ENCODE data around the gene PPP2R3B.
"Not testable (repeated sequence)": the region's sequence is repeated elsewhere in the genome, so short reads cannot be mapped to it uniquely, and the experiment has no call there.

PPP2R3B gene

DNA sequence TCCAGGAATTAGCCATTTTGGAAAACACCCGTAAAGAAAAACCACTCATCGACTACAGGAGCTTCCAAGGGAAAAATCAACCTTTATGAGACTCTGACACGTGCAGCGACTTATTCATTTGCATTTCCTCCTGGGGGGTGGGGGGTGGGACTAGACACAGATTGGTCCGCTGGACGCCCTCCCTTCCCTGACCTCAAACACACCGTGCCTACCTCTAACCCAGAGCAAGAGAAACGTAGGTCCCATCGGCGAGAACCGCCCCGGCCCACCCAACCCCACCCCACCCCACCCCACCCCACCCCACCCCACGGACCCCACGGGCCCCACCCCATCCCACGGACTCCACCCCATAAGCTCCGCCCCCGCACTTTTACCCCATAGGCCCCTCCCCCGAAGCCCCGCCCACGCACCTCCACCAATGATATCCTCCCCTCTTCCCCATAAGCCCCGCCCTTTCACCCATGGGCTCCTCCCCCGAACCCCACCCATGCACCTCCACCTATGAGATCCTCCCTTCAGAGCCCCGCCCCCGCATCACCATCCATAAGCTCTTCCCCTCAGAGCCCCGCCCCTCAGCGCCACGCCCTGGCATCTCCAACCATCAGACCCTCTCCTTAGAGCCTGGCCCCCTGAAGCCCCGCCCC is 69.2 kb downstream of the PPP2R3B start:
- no peak for DNase-seq

DNA sequence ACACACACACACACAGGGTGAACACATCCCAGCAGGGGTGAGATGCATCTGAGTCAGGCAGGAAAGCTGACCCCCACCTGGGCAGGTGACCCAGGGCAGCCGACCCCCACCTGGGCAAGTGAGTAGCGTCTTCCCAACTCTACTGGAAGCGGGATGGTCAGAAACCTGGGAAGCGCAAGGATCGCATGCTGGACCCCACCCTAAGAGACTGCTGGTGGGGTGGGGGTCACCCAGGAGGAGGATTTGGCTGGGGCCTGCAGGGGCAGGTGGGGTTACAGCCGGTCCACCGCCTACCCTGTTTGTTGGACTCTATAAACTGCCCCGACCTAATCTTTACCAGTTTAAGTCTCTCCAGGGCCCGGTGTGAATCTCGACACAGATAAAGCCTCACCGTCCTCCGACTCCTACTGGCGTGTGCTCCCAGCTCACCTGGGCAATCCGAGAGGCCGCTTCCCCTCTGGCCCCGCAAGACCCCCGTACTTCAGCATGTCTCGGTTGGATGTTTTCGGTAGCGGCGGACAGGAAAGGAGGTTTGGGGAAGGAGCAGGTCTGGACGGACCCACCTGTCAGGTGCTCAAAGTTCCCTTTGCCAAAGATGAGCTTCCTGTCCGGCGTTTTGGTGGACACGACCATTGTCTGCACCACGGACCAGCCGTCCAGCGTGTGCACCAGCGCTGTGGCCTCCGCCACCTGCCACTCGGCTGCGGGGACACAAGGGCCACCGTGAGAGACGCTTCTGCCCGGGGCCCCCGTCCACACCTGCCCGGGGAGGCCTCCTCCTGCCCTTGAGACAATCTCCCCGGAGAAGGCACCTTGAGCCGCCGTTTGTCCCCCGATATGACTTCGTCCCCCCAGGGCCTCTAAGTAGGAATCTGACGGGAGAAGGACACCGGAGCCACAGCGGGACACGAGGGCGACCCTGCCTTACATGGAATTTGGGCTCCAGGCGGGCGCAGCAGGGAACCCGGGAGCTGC is 70.1 kb downstream of the PPP2R3B start:
- DNase-seq, result no peak

DNA sequence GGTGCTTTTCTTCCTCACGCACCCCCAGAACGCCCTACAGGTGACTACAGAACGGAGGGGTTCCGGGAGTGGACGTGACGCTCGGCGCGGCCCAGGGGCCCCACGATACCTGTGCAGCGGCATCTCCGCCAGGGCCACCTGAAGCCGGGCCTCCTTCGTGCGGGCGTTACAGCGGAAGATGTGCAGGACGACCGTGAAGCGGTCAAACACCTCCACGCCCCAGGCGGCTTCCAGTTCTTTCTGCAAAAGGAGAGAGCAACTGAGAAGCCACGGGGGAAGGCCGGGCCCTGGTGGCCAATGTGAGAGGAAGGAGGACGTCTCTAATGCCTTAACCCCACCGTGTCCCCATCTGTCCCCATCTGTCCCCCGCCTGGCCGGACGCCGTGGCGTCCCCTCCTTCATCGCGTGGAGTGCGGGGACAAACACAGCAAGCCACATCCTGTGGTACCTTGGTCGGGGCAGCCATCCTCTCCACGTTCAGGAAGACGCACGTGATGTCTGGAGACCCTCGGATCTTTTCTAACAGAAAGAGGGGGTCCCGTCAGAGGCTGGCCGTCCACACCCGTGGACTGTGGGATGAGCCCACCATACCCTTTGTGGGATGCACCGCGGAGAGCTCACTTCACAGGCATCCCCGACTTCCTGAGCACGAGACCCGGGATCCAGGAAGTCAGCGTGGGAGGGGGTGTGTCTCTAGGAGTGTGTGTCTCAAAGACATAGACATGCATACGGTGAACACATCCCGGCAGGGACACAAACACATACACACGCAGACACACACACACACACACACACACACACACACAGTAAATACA is 71.7 kb downstream of the PPP2R3B start:
- no peak for DNase-seq

DNA sequence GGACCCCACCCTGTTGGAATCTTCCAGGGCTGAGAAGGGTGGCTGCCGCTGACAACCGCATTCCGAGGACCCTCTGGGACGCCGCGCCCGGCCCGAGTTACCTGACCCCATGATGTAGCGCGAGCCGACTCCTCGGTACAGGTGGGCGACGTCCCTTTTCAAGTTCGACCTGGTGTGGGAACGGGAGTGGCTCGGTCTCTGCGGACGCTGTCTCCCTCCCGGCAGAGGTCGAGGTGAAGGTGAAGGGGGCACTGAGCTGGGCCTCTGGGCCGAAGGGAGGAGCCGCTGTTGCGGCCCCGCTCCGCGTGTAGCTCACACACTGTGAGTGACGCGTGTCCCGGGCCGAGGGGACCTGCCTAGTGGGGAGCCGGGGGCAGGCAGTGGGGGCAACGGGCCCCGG is 72.7 kb downstream of the PPP2R3B start:
- no peak for DNase-seq

DNA sequence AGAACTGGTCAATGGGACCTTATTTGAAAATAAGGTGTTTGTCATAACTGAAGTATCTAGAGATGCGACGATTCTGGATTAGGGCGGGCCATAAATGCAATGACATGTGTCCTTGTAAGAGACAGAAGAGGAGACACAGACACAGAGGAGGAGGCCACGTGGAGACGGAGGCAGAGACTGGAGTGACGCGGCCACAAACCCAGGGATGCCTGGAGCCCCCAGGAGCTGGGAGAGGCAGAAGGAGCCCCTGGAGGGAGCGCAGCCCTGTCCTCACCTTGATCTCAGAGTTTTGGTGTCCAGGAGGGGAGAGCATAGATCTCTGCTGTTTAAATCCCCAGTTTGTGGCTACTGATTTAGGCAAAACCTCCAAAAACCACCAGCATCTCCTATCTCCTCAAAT is 73.2 kb downstream of the PPP2R3B start:
- DNase-seq, result no peak

DNA sequence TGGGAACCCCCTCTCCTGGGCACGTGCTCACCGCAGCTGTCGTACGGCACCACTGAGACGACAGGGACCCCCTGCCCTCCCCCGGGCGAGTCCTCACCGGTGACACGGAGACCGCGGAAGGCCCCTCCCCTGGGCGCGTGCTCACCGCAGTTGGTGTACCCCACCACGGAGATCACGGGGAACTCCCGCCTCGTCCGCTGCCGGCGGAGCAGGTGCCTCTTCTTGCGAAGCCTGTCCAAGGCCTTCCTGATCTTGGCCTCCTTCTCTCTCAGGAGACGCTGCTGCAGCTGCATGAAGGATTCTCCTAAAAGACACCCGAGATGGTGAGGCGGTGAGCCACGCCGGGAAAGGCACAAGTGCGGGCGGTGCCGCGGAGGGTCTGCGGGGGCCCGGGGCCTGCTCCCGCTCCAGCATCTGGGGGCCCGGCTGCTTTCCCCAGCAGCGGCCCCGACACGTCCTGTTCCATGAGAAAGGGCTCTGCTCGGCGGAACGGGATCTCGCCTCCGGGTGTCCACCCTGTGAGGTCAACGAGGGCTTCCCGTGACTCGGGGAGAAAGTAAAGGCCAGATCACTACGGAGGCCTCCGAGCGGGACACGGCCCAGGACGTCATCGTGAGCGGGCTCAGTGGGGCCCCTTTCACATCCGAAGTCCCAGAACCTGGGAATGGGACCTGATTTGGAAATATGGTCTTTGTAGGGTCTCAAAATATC is 73.9 kb downstream of the PPP2R3B start:
- DNase-seq, result no peak

DNA sequence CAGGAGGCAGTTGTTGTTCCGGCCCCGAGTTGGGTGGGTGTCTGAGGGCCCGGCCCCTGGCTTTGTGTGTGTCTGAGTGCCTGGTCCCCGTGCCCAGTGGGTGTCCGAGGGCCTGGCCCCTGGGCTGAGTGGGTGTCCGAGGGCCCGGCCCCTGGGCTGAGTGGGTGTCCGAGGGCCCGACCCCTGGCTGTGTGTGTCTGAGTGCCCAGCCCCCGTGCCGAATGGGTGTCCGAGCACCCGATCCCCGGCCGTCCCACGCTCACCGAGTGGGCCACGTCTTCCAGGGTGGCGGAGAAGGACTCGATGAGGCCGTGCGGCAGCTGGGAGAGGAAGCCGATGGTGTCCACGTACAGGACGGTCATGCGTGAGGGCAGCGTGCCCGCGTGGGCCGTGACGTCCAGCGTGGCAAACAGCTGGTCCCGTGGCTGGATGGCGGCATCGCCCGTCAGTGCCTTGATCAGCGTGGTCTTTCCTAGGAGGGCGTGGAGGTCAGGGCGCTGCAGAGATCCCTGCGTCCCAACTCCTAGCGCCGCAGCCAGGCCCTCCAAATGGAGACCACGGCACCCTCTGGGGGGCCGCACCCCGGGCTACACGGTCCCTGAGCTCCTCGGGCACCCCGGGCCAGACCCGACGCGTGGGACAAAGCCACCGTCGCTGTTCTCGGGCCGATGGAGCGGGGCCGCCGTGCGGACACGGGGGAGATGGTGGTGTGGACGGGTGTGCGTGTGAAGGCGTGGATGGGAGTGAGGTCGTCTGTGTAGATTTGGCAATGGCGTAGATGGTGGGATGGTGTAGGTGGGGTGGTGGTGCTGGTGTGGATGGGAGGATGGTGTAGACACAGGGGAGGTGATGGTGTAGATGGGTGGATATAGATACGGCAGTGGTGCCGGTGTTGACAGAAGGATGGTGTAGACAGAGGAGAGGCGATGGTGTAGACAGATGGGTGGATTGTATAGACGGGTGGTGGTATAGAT is 75.3 kb downstream of the PPP2R3B start:
- no peak for DNase-seq

DNA sequence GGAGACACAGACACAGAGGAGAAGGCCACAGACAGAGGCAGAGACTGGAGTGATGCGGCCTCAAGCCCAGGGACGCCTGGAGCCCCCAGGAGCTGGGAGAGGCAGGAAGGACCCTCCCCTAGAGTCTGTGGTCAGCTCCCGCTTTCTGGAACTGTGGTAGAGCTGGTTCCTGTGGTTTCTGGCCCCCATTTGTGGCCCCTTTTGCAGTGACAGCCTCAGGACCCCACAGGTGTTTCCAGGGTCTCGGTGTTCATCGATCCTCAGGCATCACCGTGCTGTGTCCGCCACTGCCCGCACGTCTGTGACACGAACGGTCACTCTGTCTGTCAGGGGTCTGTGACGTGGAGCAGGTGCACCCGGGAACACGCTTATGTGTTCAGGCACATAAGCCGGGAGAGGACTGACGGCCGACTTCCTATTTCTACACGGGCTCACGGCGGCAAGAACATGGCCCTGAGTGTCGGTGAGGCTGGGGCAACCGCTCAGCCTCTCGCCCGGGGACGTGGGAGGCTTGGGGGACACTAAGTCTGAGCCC is 76.0 kb downstream of the PPP2R3B start:
- no peak for DNase-seq

DNA sequence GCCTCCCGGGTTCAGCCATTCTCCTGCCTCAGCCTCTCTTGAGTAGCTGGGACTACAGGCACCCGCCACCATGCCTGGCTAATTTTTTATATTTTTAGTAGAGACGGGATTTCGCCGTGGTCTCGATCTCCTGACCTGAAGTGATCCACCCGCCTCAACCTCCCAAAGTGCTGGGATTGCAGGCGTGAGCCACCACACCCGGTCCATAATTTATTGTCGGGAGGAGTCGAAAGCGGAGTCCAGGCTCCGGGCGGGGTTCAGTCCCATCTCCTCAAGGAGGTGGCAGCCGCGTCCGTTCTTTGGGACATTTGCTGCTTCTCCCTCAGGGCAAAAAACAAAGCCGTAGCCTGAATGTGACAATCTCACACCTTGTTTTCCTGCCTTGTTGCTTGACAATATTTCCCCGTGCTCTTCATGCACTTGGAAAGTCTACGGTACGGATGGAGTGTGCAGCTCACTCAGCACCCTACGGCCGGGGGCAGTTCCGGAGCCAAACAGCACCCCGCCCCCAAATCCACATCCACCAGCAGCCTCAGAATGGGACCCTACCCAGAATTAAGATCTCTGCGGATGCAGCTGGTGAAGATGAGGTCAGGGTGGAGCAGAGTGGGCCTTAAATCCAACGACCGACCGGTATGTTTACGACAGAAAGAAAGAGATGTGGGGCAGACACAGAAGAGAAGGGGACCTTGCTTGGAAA is 77.7 kb downstream of the PPP2R3B start:
- DNase-seq, result no peak

DNA sequence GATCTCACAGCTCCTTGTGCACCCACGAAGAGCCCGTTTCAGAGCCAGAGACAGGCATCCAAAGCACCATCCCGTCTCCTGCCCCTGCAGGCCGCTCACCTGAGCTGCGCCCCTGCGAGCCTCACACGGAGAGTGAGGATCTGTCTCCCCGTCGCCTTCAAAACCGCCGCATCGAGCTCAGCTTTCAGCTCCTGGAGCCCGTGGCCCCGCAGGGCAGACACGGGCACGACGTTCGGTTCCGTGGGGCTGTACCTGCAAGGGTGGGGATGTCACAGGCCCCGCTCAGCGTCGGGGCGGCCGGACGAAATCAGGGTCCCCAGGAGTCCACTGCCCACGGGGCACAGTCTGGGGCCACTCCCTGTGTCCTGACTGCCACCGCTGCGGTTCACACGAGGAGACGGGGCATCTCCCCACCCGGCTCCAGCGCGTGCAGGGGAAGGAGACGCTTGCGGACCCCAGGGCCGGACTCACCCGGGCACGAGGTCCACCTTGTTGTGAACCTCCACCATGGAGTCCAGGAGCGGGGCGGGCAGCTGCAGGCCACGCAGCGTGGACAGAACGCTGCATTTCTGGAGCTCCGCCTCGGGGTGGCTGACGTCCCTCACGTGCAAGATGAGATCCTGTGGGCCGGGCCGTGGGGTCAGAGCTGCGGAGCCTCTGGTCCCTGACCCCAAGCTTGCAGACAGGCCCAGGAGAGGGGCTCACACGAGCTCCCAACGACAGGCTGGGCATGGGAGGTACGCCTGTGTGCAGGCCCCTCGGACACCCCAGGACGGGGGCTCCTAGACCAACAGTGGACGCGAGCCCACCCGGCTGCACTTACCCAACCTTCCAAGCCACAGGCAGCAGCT is 79.2 kb downstream of the PPP2R3B start:
- DNase-seq, result no peak

DNA sequence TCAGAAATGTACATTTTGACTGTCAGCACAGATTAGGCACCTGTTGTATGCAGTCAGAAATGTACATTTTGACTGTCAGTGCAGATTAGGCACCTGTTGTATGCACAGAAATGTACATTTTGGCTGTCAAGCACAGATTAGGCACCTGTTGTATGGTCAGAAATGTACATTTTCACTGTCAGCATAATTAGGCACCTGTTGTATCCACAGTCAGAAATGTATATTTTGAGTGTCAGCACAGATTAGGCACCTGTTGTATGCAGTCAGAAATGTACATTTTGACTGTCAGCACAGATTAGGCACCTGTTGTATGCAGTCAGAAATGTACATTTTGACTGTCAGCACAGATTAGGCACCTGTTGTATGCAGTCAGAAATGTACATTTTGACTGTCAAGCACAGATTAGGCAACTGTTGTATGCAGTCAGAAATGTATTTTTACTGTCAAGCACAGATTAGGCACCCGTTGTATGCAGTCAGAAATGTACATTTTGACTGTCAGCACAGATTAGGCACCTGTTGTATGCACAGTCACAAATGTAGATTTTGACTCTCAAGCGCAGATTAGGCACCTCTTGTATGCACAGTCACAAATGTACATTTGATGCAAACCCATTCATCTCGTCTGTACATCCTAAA is 80.0 kb downstream of the PPP2R3B start:
- DNase-seq, result not testable (repeated sequence)

DNA sequence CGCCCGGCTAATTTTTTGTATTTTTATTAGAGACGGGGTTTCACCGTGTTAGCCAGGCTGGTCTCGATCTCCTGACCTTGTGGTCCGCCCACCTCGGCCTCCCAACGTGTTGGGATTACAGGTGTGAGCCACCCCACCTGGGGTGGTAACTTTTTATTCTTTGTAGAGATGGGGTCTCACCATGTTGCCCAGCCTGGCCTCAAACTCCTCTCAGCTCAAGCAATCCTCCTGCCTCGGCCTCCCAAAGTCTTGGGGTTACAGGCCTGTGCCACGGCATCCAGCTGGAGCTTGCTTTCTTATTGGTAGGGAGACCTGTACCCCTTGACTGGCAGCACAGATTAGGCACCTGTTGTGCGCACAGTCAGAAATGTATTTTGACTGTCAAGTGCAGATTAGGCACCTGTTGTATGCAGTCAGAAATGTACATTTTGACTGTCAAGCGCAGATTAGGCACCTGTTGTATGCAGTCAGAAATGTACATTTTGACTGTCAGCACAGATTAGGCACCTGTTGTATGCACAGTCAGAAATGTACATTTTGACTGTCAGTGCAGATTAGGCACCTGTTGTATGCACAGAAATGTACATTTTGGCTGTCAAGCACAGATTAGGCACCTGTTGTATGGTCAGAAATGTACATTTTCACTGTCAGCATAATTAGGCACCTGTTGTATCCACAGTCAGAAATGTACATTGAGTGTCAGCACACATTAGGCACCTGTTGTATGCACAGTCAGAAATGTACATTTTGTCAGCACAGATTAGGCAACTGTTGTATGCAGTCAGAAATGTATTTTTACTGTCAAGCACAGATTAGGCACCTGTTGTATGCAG is 80.7 kb downstream of the PPP2R3B start:
- DNase-seq, result not testable (repeated sequence)

DNA sequence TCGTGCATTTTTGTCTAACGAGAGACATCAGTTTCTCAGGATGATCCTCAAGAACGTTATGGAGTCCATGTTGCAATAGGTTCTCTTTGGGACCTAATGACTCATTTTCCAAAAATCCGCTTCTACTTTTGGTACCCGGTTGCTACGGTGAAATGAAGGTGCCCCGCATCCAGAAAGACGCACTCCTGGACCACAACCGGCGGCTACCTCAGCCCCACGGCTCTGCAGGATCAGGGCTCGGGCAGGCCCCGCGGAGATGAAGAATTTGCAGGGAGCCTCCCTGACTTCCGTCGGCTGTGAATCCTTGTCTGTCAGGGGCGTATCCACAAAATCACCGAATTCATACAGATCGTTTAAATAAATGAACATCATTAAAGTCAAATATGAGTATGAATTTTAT is 83.7 kb downstream of the PPP2R3B start:
- no peak for DNase-seq

DNA sequence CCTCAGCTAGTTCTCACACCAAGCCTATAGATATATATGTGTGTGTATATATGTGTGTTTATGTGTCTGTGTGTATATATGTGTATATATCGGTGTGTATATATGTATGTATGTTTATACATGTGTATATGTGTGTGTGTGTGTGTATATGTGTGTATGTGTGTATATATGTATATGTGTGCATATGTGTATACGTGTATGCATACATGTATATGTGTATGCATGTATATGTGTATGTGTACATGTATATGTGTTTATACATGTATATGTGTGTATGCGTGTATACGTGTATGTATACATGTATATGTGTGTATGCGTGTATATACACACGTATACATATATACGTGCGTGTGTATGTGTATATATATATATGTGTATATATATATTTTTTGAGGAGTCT is 86.4 kb downstream of the PPP2R3B start:
- DNase-seq, result no peak

DNA sequence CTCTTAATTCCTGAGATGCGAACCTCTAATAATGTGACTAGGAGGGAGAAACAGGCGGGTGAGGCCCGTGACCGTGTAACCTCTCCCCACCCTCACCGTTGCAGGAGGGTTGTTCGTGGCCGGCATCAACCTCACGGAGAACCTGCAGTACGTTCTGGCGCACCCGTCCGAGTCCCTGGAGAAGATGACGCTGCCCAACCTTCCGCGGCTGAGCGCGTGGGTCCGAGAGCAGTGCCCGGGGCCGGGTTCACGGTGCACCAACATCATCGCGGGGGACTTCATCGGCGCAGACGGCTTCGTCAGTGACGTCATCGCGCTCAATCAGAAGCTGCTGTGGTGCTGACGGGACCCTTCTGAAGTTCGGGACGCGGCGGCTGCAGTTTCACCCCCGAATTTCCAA is 87.7 kb downstream of the PPP2R3B start:
- no peak for DNase-seq

DNA sequence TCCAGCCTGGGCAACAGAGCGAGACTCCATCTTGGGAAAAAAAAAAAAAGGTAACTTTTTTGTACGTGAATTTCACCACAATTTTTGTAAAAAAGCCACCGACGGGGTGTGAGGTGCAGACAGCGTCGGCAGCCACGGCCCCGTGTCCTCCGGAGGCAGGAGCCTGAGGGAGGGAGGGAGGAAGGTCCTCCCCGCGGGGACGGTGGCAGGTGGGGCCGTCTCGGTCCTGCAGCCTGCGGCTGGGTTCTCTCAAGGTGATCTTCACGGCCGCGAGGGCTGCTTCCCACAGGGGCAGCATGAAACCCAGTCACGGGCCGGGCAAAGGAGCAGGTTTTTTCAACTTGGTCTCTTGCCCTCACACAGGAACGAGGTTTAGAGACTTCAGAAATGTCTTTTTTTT is 91.6 kb downstream of the PPP2R3B start:
- no peak for DNase-seq

DNA sequence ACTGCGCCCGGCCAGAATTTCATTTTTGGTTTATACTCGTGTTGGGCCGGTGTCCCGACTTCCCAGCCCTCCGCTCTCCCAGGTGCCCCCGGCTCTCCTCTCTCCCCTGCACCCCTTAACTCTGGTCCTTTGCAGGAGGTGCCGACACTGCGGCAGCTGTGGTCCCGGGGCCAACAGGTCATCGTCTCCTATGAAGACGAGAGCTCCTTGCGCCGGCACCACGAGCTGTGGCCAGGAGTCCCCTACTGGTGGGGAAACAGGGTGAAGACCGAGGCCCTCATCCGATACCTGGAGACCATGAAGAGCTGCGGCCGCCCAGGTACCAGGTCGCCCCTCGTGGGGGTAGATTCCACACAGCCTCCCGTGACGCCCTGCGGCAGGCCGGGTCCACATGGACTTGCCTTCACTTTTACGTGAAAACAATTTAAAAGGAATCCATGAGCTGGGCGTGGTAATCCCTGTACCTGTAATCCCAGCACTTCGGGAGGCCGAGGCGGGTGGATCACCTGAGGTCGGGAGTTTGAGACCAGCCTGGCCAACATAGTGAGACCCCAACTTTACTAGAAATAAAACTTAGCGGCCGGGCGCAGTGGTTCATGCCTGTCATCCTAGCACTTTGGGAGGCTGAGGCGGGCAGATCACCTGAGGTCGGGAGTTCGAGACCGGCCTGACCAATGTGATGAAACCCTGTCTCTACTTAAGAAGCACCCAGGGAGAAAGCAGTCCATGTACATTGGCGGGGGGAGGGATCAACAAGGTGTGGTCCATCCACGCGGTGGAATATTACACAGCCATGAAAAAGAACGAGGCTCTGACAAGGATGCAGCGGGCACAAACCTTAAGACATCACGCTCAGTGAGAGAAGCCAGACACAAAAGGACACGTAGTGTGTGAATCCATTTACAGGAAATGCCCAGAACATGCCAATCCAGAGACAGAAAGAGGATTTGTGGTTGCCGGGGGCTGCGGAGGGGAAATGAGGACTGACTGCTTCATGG is 93.5 kb downstream of the PPP2R3B start:
- DNase-seq, result no peak
